NCI-H1417 treated with DMSO at 0.1 percent for 48 hours (cell line): ENCODE data around the gene UPF3A.
"Not testable (repeated sequence)": the region's sequence is repeated elsewhere in the genome, so short reads cannot be mapped to it uniquely, and the experiment has no call there.

Source experiments
- DNase-seq: peaks from one replicate; lab custom pipeline; 2025; lab: John Stamatoyannopoulos, UW

The UPF3A gene

DNA sequence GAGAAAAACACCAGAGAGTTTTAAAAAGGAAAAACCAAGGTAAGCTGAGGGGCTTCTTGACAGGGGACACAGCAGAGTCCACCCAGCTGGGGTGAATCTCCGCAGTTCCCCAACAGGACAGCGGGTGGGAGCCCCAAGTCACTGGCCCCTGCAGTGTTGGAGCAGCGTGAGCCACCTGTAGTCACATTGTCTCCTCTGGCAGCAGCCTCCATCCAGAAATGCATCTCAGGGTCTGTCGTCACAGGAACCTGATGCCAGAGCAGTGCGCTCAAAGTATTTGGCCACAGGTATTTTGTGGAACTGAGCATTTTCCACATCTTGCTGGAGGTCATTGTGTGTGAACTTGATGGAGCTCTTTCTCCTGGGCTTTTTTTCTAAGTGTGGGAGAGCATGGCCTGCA lies 57.6 kb downstream of the UPF3A start:
- no peak for DNase-seq

DNA sequence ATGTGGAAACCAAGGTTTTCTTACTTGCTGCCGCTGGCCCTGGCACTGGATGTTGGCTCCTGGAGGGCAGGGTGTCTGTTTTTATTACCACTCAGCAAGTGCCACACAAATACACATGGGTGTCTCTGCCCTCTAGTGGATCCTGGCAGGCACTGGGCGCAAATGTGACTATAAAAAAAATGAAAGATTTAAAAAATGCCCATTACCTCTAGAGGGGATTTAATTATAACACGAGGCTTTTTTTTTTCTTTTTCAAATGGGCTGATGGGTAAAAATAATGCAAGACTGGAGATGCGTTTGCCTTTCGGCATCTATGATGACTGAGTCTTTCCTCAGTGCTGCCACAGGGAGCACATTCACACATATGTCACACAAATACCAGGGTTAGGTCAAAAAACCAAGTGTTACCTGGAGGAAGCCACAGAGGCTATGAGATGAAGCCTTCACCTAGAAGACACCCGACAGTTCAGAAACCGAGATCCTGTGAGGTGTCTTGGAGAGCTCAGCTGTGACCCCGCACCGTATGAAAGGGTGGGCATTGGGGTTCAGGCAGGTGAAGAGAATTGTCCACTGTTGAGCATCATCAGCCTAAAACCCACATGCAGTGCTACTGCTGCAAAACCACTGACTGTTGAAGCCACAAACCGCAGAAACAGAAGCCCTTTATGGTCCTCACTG lies 58.6 kb downstream of the UPF3A start:
- DNase-seq = peak; percentile 44

DNA sequence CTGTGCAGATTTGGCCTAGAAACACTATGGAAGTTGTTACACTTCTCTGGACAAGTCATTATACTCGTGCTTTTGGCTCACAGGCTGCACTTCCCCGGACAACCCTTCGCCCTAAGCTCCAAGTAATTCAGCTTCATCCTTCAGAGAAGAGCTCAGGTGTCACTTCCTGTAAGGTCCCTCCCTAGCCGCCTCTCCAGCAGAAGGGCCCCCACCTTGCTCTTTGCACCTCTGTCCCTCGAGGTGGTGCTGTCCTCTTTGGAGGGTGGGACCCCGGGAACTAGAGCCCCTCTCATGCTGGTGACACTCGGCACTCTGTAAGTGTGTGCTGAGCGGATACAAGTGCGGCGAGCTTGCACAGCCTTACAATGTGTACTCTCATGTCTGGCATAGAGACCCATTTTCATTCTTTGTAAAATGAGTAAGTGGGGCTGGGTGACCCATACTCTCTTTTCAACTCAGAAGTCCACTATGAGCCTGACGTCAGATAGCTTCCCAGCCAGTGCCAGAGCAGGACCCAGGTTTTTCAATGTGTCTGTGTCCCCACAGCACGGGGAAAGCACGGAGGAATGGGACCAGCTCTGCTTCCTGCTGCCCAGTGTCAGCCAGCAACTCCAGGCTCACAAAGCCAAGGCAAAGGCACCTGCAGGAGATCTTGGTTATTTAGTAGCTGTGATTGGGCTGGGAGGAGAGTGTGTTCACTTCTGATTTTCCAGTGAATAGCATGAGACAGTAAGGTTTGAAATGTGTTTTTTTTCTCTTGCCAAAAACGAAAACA lies 59.8 kb downstream of the UPF3A start:
- DNase-seq = no peak

DNA sequence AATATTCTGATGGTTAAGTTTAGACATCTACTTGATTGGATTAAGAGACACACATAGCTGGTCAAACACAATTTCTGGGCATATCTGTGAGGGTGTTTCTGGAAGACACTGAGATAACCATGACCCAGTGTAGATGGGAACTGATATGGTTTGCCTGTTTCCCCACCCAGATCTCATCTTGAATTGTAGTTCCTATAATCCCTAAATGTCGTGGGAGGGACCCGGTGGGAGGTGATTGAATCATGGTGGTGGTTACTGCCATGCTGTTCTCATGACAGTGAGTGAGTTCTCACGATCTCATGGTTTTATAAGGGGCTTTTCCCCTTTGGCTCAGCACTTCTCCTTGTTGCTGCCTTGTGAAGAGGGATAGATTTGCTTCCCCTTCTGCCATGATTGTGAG lies 65.9 kb downstream of the UPF3A start:
- not testable (repeated sequence) for DNase-seq

DNA sequence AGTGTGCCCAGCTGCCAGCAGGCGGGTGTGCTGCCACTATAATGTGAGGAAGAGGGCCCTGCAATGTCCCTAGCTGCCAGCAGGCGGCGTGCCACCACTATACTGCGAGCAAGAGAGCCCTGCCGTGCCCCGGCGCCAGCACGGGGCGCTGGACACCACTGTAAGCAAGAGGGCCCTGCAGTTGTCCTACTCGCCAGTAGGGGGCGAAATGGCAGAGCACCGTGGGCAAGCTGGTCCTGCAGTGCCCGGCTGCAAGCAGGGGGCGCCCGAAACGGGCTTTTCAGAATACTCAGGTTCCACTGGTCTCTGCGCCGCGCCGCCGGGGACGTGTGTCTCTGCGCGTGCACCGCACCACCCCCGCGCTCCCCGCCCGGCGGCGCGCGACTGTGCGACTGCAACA lies 71.4 kb downstream of the UPF3A start:
- not testable (repeated sequence) for DNase-seq

DNA sequence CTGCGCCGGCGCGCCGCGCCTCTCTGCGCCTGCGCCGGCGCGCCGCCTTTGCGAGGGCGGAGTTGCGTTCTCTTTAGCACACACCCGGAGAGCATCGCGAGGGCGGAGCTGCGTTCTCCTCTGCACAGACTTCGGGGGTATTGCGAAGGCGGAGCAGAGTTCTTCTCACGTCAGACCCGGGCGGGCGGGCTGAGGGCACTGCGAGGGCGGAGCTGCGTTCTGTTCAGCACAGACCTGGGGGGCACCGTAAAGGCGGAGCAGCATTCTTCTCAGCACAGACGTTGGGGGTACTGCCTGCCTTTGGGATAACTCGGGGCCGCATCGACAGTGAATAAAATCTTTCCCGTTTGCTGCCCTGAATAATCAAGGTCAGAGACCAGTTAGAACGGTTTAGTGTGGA lies 72.0 kb downstream of the UPF3A start:
- DNase-seq = not testable (repeated sequence)
